Smooth muscle cell (in vitro differentiated cells): ENCODE results near the gene SHROOM2. TPM values are rescaled to one million over a fixed set of nuclear protein-coding genes. Genes with fewer than 3 reads are reported as not detected.

Experiments used
- DNase-seq: peaks from one replicate; lab custom pipeline; 2025; ENCODE audit not compliant: unreplicated experiment; lab: John Stamatoyannopoulos, UW
- H2AFZ ChIP-seq: fragments of 200-600 bp; sonication (generic); 2 replicates; pipeline ENCODE4 v1.6.0; 2016; ENCODE audit warnings: antibody characterized with exemption, low read depth, mild to moderate bottlenecking
- H3F3A ChIP-seq: fragments of 200-600 bp; sonication (generic); 2 replicates; pipeline ENCODE4 v1.6.0; 2017; ENCODE audit warnings: antibody characterized with exemption, low read depth
- H3K27ac ChIP-seq: fragments of 200-600 bp; sonication (generic); 2 replicates; pipeline ENCODE4 v1.5.1; 2016; ENCODE audit warnings: low read depth, mild to moderate bottlenecking
- H3K27me3 ChIP-seq: fragments of 200-600 bp; sonication (generic); 2 replicates; pipeline ENCODE4 v1.6.1; 2016; ENCODE audit warnings: low read depth, mild to moderate bottlenecking
- H3K36me3 ChIP-seq: fragments of 200-600 bp; sonication (generic); 2 replicates; pipeline ENCODE4 v1.5.1; 2016; ENCODE audit warnings: low read depth
- H3K4me1 ChIP-seq: fragments of 200-600 bp; sonication (generic); 2 replicates; pipeline ENCODE4 v1.5.1; 2016; ENCODE audit warnings: low read depth
- H3K4me2 ChIP-seq: fragments of 200-600 bp; sonication (generic); 2 replicates; pipeline ENCODE4 v1.6.0; 2016; ENCODE audit warnings: mild to moderate bottlenecking
- H3K4me3 ChIP-seq: fragments of 200-600 bp; sonication (generic); 2 replicates; pipeline ENCODE4 v1.5.1; 2016; ENCODE audit warnings: mild to moderate bottlenecking
- H3K79me2 ChIP-seq: fragments of 200-600 bp; sonication (generic); 2 replicates; pipeline ENCODE4 v1.6.0; 2016; ENCODE audit warnings: low read depth, mild to moderate bottlenecking
- H3K9ac ChIP-seq: fragments of 200-600 bp; sonication (generic); 2 replicates; pipeline ENCODE4 v1.6.0; 2016; ENCODE audit warnings: low read depth
- H3K9me3 ChIP-seq: fragments of 200-600 bp; sonication (generic); replicated peaks from 2 replicates; pipeline ENCODE4 v1.5.1; 2016; ENCODE audit warnings: low read depth
- H4K20me1 ChIP-seq: fragments of 200-600 bp; sonication (generic); 2 replicates; pipeline ENCODE4 v1.6.0; 2016; ENCODE audit warnings: low read depth
- CTCF ChIP-seq: fragments of 200-600 bp; sonication (generic); IDR thresholded peaks from 2 replicates; pipeline ENCODE4 v1.5.1; 2017; ENCODE audit warnings: borderline replicate concordance, mild to moderate bottlenecking, antibody characterized with exemption; ENCODE audit not compliant: insufficient read depth, poor library complexity, severe bottlenecking
- WGBS: methylation state at CpG from one replicate; pipeline ENCODE4 v1.1.7; 2016; ENCODE audit warnings: low lambda C conversion rate; 5-methylcytosine and 5-hydroxymethylcytosine counted together
- polyA plus RNA-seq: library from polyadenylated mRNA; unstranded; fragments of >200 nt; fragmentation: Nextera tagmentation; extraction: Ambion mirVana; gene quantifications from 2 replicates; pipeline ENCODE4 v1.2.1, GENCODE V29; 2016
- total RNA-seq: library from RNA; depleted of rRNA; stranded (reverse); fragments of >200 nt; gene quantifications from 2 replicates; pipeline ENCODE4 v1.2.3, GENCODE V29; 2014

SHROOM2 gene
- total and polyA plus RNA-seq, 2 experiments from 2014 or later, result 5.5 to 8.9 TPM

- H3F3A ChIP-seq, result no peaks in the 10 kb centered on the region
- no peak for DNase-seq
- no peak for TF ChIP-seq CTCF
- H3K27me3 ChIP-seq, result no peaks in the 10 kb centered on the region
- H2AFZ ChIP-seq, result no peak overlapping the region
- H3K36me3 ChIP-seq, result no peaks in the 10 kb centered on the region
- no peaks in the 10 kb centered on the region for H3K79me2 ChIP-seq
- H3K4me2 ChIP-seq, result no peak overlapping the region
- H3K9me3 ChIP-seq, result no peaks in the 10 kb centered on the region
- H3K9ac ChIP-seq, result no peak overlapping the region
- H3K27ac ChIP-seq, result no peak overlapping the region
- no peaks in the 10 kb centered on the region for H3K4me1 ChIP-seq
- no peaks in the 10 kb centered on the region for H4K20me1 ChIP-seq
- H3K4me3 ChIP-seq, result no peak overlapping the region
- WGBS, result 80% methylated on average over 6 of the region's 6 CpGs
Observed at GRCh38 chrX:9888953-9889470, 102.8 kb downstream of the SHROOM2 start.

- Histone ChIP-seq H3K9me3 (no peaks in the 10 kb centered on the region), H3K36me3 (no peaks in the 10 kb centered on the region), H2AFZ (no peak overlapping the region), H3K79me2 (no peaks in the 10 kb centered on the region), H4K20me1 (no peaks in the 10 kb centered on the region), H3K9ac (no peak overlapping the region), H3K4me2 (no peak overlapping the region), H3K4me3 (no peak overlapping the region), H3K27ac (no peak overlapping the region), H3K27me3 (no peaks in the 10 kb centered on the region), H3F3A (no peaks in the 10 kb centered on the region), H3K4me1 (no peaks in the 10 kb centered on the region)
- 96% methylated on average over 23 of the region's 24 CpGs for WGBS
- DNase-seq, result no peak
- no peak for TF ChIP-seq CTCF
Observed at GRCh38 chrX:9890681-9891091, 104.5 kb downstream of the SHROOM2 start.

GRCh38 chrX:9895225-9895912 is 109.1 kb downstream of the SHROOM2 start:
- H3K9me3 ChIP-seq, result no peaks in the 10 kb centered on the region
- no peak for TF ChIP-seq CTCF

GRCh38 chrX:9897761-9898161 is 111.5 kb downstream of the SHROOM2 start:
- 26% methylated on average over 6 of the region's 6 CpGs for WGBS
- Histone ChIP-seq H3K27ac (peak overlapping the region; percentile 91), H3K27me3 (no peaks in the 10 kb centered on the region), H2AFZ (no peak overlapping the region), H3K4me1 (no peaks in the 10 kb centered on the region), H3K9me3 (no peaks in the 10 kb centered on the region), H4K20me1 (no peaks in the 10 kb centered on the region), H3K4me3 (no peak overlapping the region), H3K4me2 (peak overlapping the region; percentile 60), H3F3A (no peaks in the 10 kb centered on the region), H3K36me3 (no peaks in the 10 kb centered on the region), H3K9ac (peak overlapping the region; percentile 62), H3K79me2 (peaks cover 4% of the 10 kb centered on the region)
- DNase-seq, result no peak
- TF ChIP-seq CTCF, result no peak

More at GRCh38 chrX:9895225-9895912, 109.1 kb downstream of the SHROOM2 start:
- Histone ChIP-seq H2AFZ (no peak overlapping the region), H3K27me3 (no peaks in the 10 kb centered on the region), H3K4me1 (no peaks in the 10 kb centered on the region), H3K4me3 (no peak overlapping the region), H3F3A (no peaks in the 10 kb centered on the region), H3K27ac (no peak overlapping the region), H4K20me1 (no peaks in the 10 kb centered on the region), H3K79me2 (no peaks in the 10 kb centered on the region), H3K9ac (no peak overlapping the region), H3K4me2 (no peak overlapping the region), H3K36me3 (no peaks in the 10 kb centered on the region)
- no peak for DNase-seq
- WGBS, result 94% methylated on average over 35 of the region's 36 CpGs
